HG03135 (cell line): ENCODE results near the gene SLC12A9.

Experiments used
- ATAC-seq: cut with Tn5 transposase; IDR thresholded peaks from one replicate; pipeline ENCODE4 v1.9.1; 2021; ENCODE audit warnings: mild to moderate bottlenecking, moderate library complexity; ENCODE audit not compliant: unreplicated experiment

Gene SLC12A9

GRCh38 chr7:100882201-100882600, 29.7 kb downstream of the SLC12A9 start:
- ATAC-seq, result no peak

- ATAC-seq, result no peak
Measured at GRCh38 chr7:100882785-100883526, 30.4 kb downstream of the SLC12A9 start.

- no peak for ATAC-seq
Measured at GRCh38 chr7:100884736-100885439, 32.4 kb downstream of the SLC12A9 start.

GRCh38 chr7:100885440-100886141, 33.1 kb downstream of the SLC12A9 start:
- ATAC-seq, result no peak

GRCh38 chr7:100886142-100886935, 33.8 kb downstream of the SLC12A9 start:
- no peak for ATAC-seq

GRCh38 chr7:100886936-100887515, 34.5 kb downstream of the SLC12A9 start:
- no peak for ATAC-seq

GRCh38 chr7:100887516-100888290, 35.2 kb downstream of the SLC12A9 start:
- peak; percentile 51 for ATAC-seq

- ATAC-seq, result no peak
Measured at GRCh38 chr7:100888291-100888987, 35.9 kb downstream of the SLC12A9 start.

GRCh38 chr7:100888988-100889750, 36.7 kb downstream of the SLC12A9 start, which contains the start of gene UFSP1:
UFSP1 (minus strand) TSS chr7:100889715; CDS start chr7:100889271, 444 bp downstream.
- ATAC-seq, result peak; percentile 31

GRCh38 chr7:100890653-100891567, 38.4 kb downstream of the SLC12A9 start:
- no peak for ATAC-seq

GRCh38 chr7:100891568-100892247, 39.2 kb downstream of the SLC12A9 start:
- ATAC-seq, result no peak

GRCh38 chr7:100892364-100893317, 40.1 kb downstream of the SLC12A9 start:
- ATAC-seq, result no peak

GRCh38 chr7:100893318-100893895, 40.9 kb downstream of the SLC12A9 start:
- no peak for ATAC-seq

- ATAC-seq, result no peak
Measured at GRCh38 chr7:100893910-100894721, 41.6 kb downstream of the SLC12A9 start.
